Pancreas (tissue), 10 donors: ENCODE data around the gene CAPG. TPM values are rescaled to one million over a fixed set of nuclear protein-coding genes. Genes with fewer than 3 reads are reported as not detected.
A peak's percentile ranks its signal among the peaks of the same experiment; 100 is the strongest.

ENCODE experiments used
- ATAC-seq, 4 donors: fragments of 200-7000 bp; cut with Tn5 transposase; one replicate each; pipeline versions ENCODE4 v1.8.0 to v1.9.1; 2020; ENCODE audit warnings: mild to moderate bottlenecking in 4 of 4, moderate library complexity in 4 of 4
- DNase-seq, 6 donors: peaks; one replicate each; pipeline ENCODE4 v3.0.0-alpha.2; 2020
- FAIRE-seq: peaks from 2 replicates; lab custom pipeline; 2012; peaks lifted over from hg19 to GRCh38; lab: Jason Lieb, UNC
- H3K27ac ChIP-seq, 4 donors: fragments of 200-600 bp; sonication (generic); 1 replicate in 3 of 4; 2 replicates in 1 of 4; pipeline versions ENCODE4 v1.5.0 to v1.8.0; 2020
- H3K27me3 ChIP-seq, 4 donors: fragments of 200-600 bp; one replicate each; pipeline ENCODE4 v1.8.0; 2021
- H3K36me3 ChIP-seq, 3 donors: fragments of 200-600 bp; sonication (generic) in 1 of 3; one replicate each; pipeline versions ENCODE4 v1.5.0 to v1.8.0; 2020 to 2021
- H3K4me1 ChIP-seq, 3 donors: fragments of 200-600 bp; one replicate each; pipeline ENCODE4 v1.8.0; 2021
- H3K4me3 ChIP-seq, 4 donors: fragments of 200-600 bp; sonication (generic) in 2 of 4; one replicate each; pipeline versions ENCODE4 v1.5.0 to v1.8.0; 2020 to 2021
- H3K9me3 ChIP-seq, 4 donors: fragments of 200-600 bp; one replicate each; pipeline ENCODE4 v1.8.0; 2021
- CTCF ChIP-seq, 4 donors: fragments of 200-600 bp; sonication (generic) in 3 of 4; IDR thresholded peaks; one replicate each; pipeline versions ENCODE4 v1.5.0 to v1.8.0; 2021; ENCODE audit warnings: antibody characterized with exemption in 4 of 4
- WGBS, 2 donors: extraction: QIAGEN DNeasy Blood & Tissue Kit; methylation state at CpG; one replicate each; pipeline ENCODE4 v1.1.7; 2013; 5-methylcytosine and 5-hydroxymethylcytosine counted together
- intact Hi-C, 3 donors: fragments of 100-400 bp; cut with DNase I; formaldehyde crosslinking; loops; one replicate each; pipeline versions ENCODE4 v1.11.1 to v1.14.2; 2022
- polyA plus RNA-seq, 2 donors: library from polyadenylated mRNA; stranded (reverse); fragments of 200-250 nt; gene quantifications; one replicate each; pipeline ENCODE4 v1.2.3, GENCODE V29; 2013
- total RNA-seq, 6 donors: library from RNA; stranded (reverse); fragmentation: NEBNext Ultra II Directional in 4 of 6; extraction: Animal tissue kit (Norgen Biotek cat#: 25700) in 4 of 6; gene quantifications; one replicate each; pipeline versions ENCODE4 v1.2.1 to v1.2.4, GENCODE V29; 2021 to 2023
- donor health status: healthy with polysubstance abuse.
- donor health status: DM: no; HTN: no; CAD: no; lungs with moderate emphysema.
- donor health status: DM: no; HTN: no; CAD: no.
- donor health status: control.
- donor health status: control.
- donor health status: Bipolar disorder and iron deficiency.
- donor health status: DM: yes; HTN: yes; CAD: no.
- donor health status: DM: no; HTN: no; CAD: no.
- donor health status: DM: no; HTN: no; CAD: no.
- donor health status: DM: yes; HTN: yes; CAD: no.

The CAPG gene
- total and polyA plus RNA-seq, 8 donors = 10.9 to 111 (median 37.5) TPM

DNA sequence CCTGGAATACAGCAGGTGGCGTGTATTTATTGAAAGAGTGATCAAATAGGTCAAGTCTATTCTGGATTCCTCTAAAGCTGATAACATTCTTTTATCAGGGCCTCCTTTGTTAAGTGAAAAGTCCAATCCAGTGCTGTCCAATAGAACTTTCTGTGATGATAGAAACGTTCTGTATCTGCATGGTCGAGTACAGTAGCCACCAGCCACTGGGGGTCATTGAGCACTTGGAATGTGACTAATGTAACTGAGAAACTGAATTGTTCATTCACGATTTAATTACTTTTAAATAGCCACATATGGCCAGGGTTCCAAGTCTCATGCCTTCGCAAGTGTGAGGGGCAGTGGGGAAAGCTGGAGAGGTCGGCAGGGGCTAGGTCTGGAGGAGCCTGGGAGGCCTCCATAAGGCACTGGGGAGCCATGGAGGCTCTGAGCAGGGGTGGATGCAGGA is 28.9 kb upstream of the CAPG start:
- intact Hi-C loops = no loop called here

GRCh38 chr2:85438201-85439024 is 28.2 kb upstream of the CAPG start:
- no peaks in the 10 kb centered on the region for H3K36me3 ChIP-seq
- peak; percentile 37 to 54 (median 41) for ATAC-seq
- TF ChIP-seq CTCF (IDR thresholded peaks at IDR 0.05) = no peak
- DNase-seq = peak in 1 of 6 donors; percentile 73
- peaks cover 13 to 28% (median 20%) of the 10 kb centered on the region in 3 donors for H3K4me1 ChIP-seq
- no peaks in the 10 kb centered on the region for H3K9me3 ChIP-seq
- peak overlapping the region; percentile 64 to 88 (median 82) for H3K27ac ChIP-seq
- intact Hi-C loops = no loop called here
- no peak for FAIRE-seq
- 65 to 70% methylated on average over 19 of the region's 19 CpGs for WGBS, 2 donors
- H3K27me3 ChIP-seq = no peaks in the 10 kb centered on the region
- peak overlapping the region in 2 of 4 donors; percentile 29 to 40 for H3K4me3 ChIP-seq

More for the DNA sequence above, 28.9 kb upstream of the CAPG start:
- FAIRE-seq = no peak
- no peaks in the 10 kb centered on the region for H3K36me3 ChIP-seq
- H3K9me3 ChIP-seq = no peaks in the 10 kb centered on the region
- H3K4me1 ChIP-seq = peaks cover 13 to 28% (median 16%) of the 10 kb centered on the region in 3 donors
- DNase-seq = no peak
- no peak for ATAC-seq
- H3K27ac ChIP-seq = peak overlapping the region; percentile 64 to 88 (median 82)
- H3K27me3 ChIP-seq = no peaks in the 10 kb centered on the region
- TF ChIP-seq CTCF (IDR thresholded peaks at IDR 0.05) = no peak
- WGBS, 2 donors = 46 to 50% methylated on average over 6 of the region's 6 CpGs
- H3K4me3 ChIP-seq = no peak overlapping the region

GRCh38 chr2:85437488-85438200 is 27.5 kb upstream of the CAPG start:
- Histone ChIP-seq H3K4me3 (peak overlapping the region in 2 of 4 donors; percentile 29 to 40), H3K36me3 (no peaks in the 10 kb centered on the region), H3K4me1 (peaks cover 13 to 28% (median 20%) of the 10 kb centered on the region in 3 donors), H3K27ac (peak overlapping the region; percentile 64 to 88 (median 82)), H3K27me3 (no peaks in the 10 kb centered on the region), H3K9me3 (no peaks in the 10 kb centered on the region)
- no peak for FAIRE-seq
- whole genome bisulfite sequencing, 2 donors = 10 to 15% methylated on average over 55 to 64 of the region's 64 CpGs
- no peak for TF ChIP-seq CTCF (IDR thresholded peaks at IDR 0.05)
- DNase-seq = peak; percentile 81 to 95 (median 90)
- peak; percentile 80 to 88 (median 86) for ATAC-seq
- intact Hi-C loops = no loop called here

DNA sequence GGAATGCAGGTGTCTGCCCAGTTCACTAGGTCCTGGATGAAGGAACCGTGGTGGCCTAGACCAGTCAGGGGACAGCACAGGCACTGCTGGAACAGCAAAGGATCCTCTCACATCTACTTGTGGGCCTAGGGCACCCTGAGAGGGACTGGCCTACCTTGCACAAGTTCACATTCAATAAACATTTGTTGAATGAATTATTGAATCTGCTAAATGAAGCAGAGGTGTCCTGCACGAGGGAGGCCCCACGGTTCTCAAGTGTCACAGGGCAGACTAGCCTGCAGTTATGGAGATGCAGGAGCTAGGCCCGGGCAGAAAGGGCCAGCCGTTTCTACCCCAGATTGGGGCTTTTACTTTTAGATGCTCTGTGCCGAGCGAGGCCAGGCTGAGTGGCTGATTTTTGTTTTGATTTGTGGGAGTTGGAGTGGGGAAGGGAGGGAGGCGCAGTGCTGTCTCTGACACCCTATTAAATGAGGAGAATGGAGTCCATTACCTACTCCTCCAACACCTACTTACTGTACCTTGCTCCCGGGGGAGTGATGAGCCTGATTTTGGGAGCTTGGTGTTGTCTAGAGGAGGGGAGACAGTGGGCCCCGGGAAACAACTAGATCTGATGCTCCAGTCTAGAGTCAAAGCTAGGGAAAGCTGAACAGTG is 26.8 kb upstream of the CAPG start:
- DNase-seq (no peak), ATAC-seq (no peak), FAIRE-seq (no peak)
- no peak for TF ChIP-seq CTCF (IDR thresholded peaks at IDR 0.05)
- Histone ChIP-seq H3K4me1 (peaks cover 13 to 28% (median 20%) of the 10 kb centered on the region in 3 donors), H3K27me3 (no peaks in the 10 kb centered on the region), H3K4me3 (peak overlapping the region in 1 of 4 donors; percentile 40), H3K36me3 (no peaks in the 10 kb centered on the region), H3K27ac (peak overlapping the region; percentile 64 to 88 (median 82)), H3K9me3 (no peaks in the 10 kb centered on the region)
- intact Hi-C loops = no loop called here
- WGBS, 2 donors = 76% methylated on average over 10 of the region's 10 CpGs
